Fibroblast of lung (primary cell): ENCODE measurements around the gene CCDC149. TPM values are rescaled to one million over a fixed set of nuclear protein-coding genes. Genes with fewer than 3 reads are reported as not detected.

Source experiments
- DNase-seq, 2 donors: peaks; one replicate each; pipeline versions ENCODE4 v3.0.0 to v3.0.0-alpha.2; 2010; ENCODE audit warnings: low read depth in 2 of 2
- H2AFZ ChIP-seq: 2 replicates; pipeline ENCODE4 v1.5.1; 2012; ENCODE audit warnings: low read length, control low read depth, inconsistent platforms
- H3K27ac ChIP-seq: 2 replicates; pipeline ENCODE4 v1.5.1; 2011; ENCODE audit warnings: low read length, control low read depth; ENCODE audit not compliant: insufficient read depth
- H3K27me3 ChIP-seq: 2 replicates; pipeline ENCODE4 v1.5.1; 2011; ENCODE audit warnings: mild to moderate bottlenecking, low read length; ENCODE audit not compliant: control insufficient read depth, insufficient read depth
- H3K36me3 ChIP-seq: 2 replicates; pipeline ENCODE4 v1.5.1; 2011; ENCODE audit warnings: low read length; ENCODE audit not compliant: control insufficient read depth, insufficient read depth
- H3K4me1 ChIP-seq: 2 replicates; pipeline ENCODE4 v1.5.1; 2011; ENCODE audit warnings: low read length; ENCODE audit not compliant: control insufficient read depth, insufficient read depth; ENCODE audit errors: extremely low read depth
- H3K4me2 ChIP-seq: 2 replicates; pipeline ENCODE4 v1.5.1; 2011; ENCODE audit warnings: low read length, control low read depth; ENCODE audit not compliant: insufficient read depth; ENCODE audit errors: extremely low read depth
- H3K4me3 ChIP-seq, 4 experiments: fragments of 200-600 bp in 1 of 4; sonication (generic) in 1 of 4; replicated peaks in 1 of 4; 2 replicates each; pipeline ENCODE4 v1.5.1; 2011 to 2016; ENCODE audit warnings: low read length in 4 of 4, low read depth in 3 of 4, mild to moderate bottlenecking in 3 of 4, control low read depth in 2 of 4, inconsistent platforms in 1 of 4, mixed read lengths in 1 of 4; ENCODE audit not compliant: insufficient read depth in 1 of 4; ENCODE audit errors: control extremely low read depth in 1 of 4
- H3K79me2 ChIP-seq: 2 replicates; pipeline ENCODE4 v1.5.1; 2012; ENCODE audit warnings: mild to moderate bottlenecking, low read length, inconsistent platforms; ENCODE audit not compliant: control insufficient read depth, insufficient read depth
- H3K9ac ChIP-seq: 2 replicates; pipeline ENCODE4 v1.5.1; 2011; ENCODE audit warnings: mild to moderate bottlenecking, low read length, control low read depth; ENCODE audit not compliant: insufficient read depth
- H3K9me3 ChIP-seq: 2 replicates; pipeline ENCODE4 v1.5.1; 2012; ENCODE audit warnings: low read depth, low read length; ENCODE audit not compliant: control insufficient read depth, insufficient read depth
- H4K20me1 ChIP-seq: 2 replicates; pipeline ENCODE4 v1.5.1; 2011; ENCODE audit warnings: low read length; ENCODE audit not compliant: control insufficient read depth, insufficient read depth; ENCODE audit errors: extremely low read depth
- CTCF ChIP-seq, 2 donors: IDR thresholded peaks in 1 of 2; conservative IDR thresholded peaks in 1 of 2; 1 replicate in 1 of 2; 2 replicates in 1 of 2; pipeline ENCODE4 v1.5.1; 2011 to 2012; ENCODE audit warnings: low read length in 2 of 2, control low read depth in 1 of 2, inconsistent platforms in 1 of 2, low read depth in 1 of 2, mild to moderate bottlenecking in 1 of 2
- EZH2 ChIP-seq: IDR thresholded peaks from 2 replicates; pipeline ENCODE4 v1.5.1; 2012; ENCODE audit warnings: low read length, control low read depth, mild to moderate bottlenecking; ENCODE audit errors: missing control alignments
- polyA plus RNA-seq, 2 donors: library from polyadenylated mRNA; depleted of rRNA in 1 of 2; stranded (reverse) in 1 of 2; unstranded in 1 of 2; fragments of >200 nt; gene quantifications; 2 replicates each; pipeline ENCODE4 v1.2.1, GENCODE V29; 2011 to 2012; ENCODE audit warnings: missing spikeins in 1 of 2
- total RNA-seq: library from RNA; depleted of rRNA; stranded (reverse); fragments of >200 nt; gene quantifications from 2 replicates; pipeline ENCODE4 v1.2.1, GENCODE V29; 2014

The CCDC149 gene
- total and polyA plus RNA-seq, 2 donors (not counting 1 experiment from before 2014, with no cell fraction given), result 13.9 to 14.6 TPM

- H3K9ac ChIP-seq, result no peak overlapping the region
- no peaks in the 10 kb centered on the region for H3K4me1 ChIP-seq
- DNase-seq, result no peak
- H3K79me2 ChIP-seq, result no peaks in the 10 kb centered on the region
- H3K36me3 ChIP-seq, result no peaks in the 10 kb centered on the region
- H3K9me3 ChIP-seq, result no peaks in the 10 kb centered on the region
- H3K4me2 ChIP-seq, result no peak overlapping the region
- H2AFZ ChIP-seq, result no peak overlapping the region
- no peaks in the 10 kb centered on the region for H3K27me3 ChIP-seq
- no peaks in the 10 kb centered on the region for H4K20me1 ChIP-seq
- TF ChIP-seq EZH2, result no peak
- no peak for TF ChIP-seq CTCF (conservative IDR thresholded peaks at IDR 0.05 in 1 of 2, IDR thresholded peaks at IDR 0.05 in 1 of 2; ENCODE audit: low read depth in 1 of 2, low read length in 2 of 2)
- H3K4me3 ChIP-seq, result no peak overlapping the region
- H3K27ac ChIP-seq, result no peak overlapping the region
Measured at GRCh38 chr4:24837781-24838180, 75.1 kb downstream of the CCDC149 start.

GRCh38 chr4:24837336-24837735 is 75.5 kb downstream of the CCDC149 start:
- Histone ChIP-seq H3K9me3 (no peaks in the 10 kb centered on the region), H3K4me2 (no peak overlapping the region), H3K36me3 (no peaks in the 10 kb centered on the region), H4K20me1 (no peaks in the 10 kb centered on the region), H3K27ac (no peak overlapping the region), H3K79me2 (no peaks in the 10 kb centered on the region), H2AFZ (no peak overlapping the region), H3K4me1 (no peaks in the 10 kb centered on the region), H3K27me3 (no peaks in the 10 kb centered on the region), H3K4me3 (no peak overlapping the region), H3K9ac (no peak overlapping the region)
- no peak for DNase-seq
- no peak for TF ChIP-seq EZH2
- TF ChIP-seq CTCF (conservative IDR thresholded peaks at IDR 0.05 in 1 of 2, IDR thresholded peaks at IDR 0.05 in 1 of 2; ENCODE audit: low read depth in 1 of 2, low read length in 2 of 2), result no peak

GRCh38 chr4:24836661-24837242 is 76.1 kb downstream of the CCDC149 start:
- Histone ChIP-seq H3K9me3 (no peaks in the 10 kb centered on the region), H3K27me3 (no peaks in the 10 kb centered on the region), H4K20me1 (no peaks in the 10 kb centered on the region), H3K4me1 (no peaks in the 10 kb centered on the region), H2AFZ (no peak overlapping the region), H3K4me2 (no peak overlapping the region), H3K27ac (no peak overlapping the region), H3K9ac (no peak overlapping the region), H3K79me2 (no peaks in the 10 kb centered on the region), H3K4me3 (no peak overlapping the region), H3K36me3 (no peaks in the 10 kb centered on the region)
- no peak for DNase-seq
- no peak for TF ChIP-seq CTCF (conservative IDR thresholded peaks at IDR 0.05 in 1 of 2, IDR thresholded peaks at IDR 0.05 in 1 of 2; ENCODE audit: low read depth in 1 of 2, low read length in 2 of 2)
- no peak for TF ChIP-seq EZH2
